Measurements from ENCODE around the gene WDFY2. TPM values are rescaled to one million over a fixed set of nuclear protein-coding genes. Genes with fewer than 3 reads are reported as not detected.
A peak's percentile ranks its signal among the peaks of the same experiment; 100 is the strongest.
"Not testable (repeated sequence)": the region's sequence is repeated elsewhere in the genome, so short reads cannot be mapped to it uniquely, and the experiment has no call there.

WDFY2 gene
- total RNA-seq, 4 donors from 2014 or later, result 5.2 to 11.5 (median 8.5) TPM

DNA sequence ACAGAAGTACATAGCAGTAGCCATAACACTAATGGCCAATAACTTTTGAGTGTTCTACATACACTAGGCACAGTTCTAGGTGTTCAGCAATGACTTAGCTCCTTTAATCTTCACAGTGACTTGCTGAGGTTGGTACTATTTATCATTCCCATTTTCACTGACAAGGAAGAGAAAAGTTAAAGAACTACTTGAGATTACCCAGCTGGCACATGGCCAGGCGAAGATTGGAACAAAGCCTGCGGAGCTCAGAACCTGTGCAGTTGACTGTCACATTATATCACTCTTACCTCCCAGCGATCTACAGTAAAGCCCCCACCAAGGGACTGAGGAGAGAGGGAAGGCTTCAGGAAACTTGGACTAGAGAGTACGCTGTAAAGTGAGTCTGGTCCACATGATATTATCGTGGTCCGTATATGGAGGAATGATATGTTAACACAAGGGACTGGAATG lies 42.4 kb upstream of the WDFY2 start:
- 17 to 27% methylated on average over 3 to 6 of the region's 6 CpGs for WGBS, 2 donors (ENCODE audit: low coverage in 1 of 2)
- H3K27ac ChIP-seq, result peak overlapping the region in 3 of 4 donors; percentile 31 to 70 (median 37)
- ATAC-seq, result no peak
- peaks cover 0 to 43% (median 10%) of the 10 kb centered on the region in 3 donors for H3K4me1 ChIP-seq
- TF ChIP-seq POLR2AphosphoS5 (IDR thresholded peaks at IDR 0.05) (no peak), POLR2A (IDR thresholded peaks at IDR 0.05) (no peak), EP300 (IDR thresholded peaks at IDR 0.05) (no peak)
- TF ChIP-seq, protein P1, sequence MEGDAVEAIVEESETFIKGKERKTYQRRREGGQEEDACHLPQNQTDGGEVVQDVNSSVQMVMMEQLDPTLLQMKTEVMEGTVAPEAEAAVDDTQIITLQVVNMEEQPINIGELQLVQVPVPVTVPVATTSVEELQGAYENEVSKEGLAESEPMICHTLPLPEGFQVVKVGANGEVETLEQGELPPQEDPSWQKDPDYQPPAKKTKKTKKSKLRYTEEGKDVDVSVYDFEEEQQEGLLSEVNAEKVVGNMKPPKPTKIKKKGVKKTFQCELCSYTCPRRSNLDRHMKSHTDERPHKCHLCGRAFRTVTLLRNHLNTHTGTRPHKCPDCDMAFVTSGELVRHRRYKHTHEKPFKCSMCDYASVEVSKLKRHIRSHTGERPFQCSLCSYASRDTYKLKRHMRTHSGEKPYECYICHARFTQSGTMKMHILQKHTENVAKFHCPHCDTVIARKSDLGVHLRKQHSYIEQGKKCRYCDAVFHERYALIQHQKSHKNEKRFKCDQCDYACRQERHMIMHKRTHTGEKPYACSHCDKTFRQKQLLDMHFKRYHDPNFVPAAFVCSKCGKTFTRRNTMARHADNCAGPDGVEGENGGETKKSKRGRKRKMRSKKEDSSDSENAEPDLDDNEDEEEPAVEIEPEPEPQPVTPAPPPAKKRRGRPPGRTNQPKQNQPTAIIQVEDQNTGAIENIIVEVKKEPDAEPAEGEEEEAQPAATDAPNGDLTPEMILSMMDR (IDR thresholded peaks at IDR 0.05), result no peak
- no peaks in the 10 kb centered on the region for H3K9me3 ChIP-seq
- no peaks in the 10 kb centered on the region for H3K36me3 ChIP-seq
- H3K4me3 ChIP-seq, result no peak overlapping the region
- H3K27me3 ChIP-seq, result no peaks in the 10 kb centered on the region

DNA sequence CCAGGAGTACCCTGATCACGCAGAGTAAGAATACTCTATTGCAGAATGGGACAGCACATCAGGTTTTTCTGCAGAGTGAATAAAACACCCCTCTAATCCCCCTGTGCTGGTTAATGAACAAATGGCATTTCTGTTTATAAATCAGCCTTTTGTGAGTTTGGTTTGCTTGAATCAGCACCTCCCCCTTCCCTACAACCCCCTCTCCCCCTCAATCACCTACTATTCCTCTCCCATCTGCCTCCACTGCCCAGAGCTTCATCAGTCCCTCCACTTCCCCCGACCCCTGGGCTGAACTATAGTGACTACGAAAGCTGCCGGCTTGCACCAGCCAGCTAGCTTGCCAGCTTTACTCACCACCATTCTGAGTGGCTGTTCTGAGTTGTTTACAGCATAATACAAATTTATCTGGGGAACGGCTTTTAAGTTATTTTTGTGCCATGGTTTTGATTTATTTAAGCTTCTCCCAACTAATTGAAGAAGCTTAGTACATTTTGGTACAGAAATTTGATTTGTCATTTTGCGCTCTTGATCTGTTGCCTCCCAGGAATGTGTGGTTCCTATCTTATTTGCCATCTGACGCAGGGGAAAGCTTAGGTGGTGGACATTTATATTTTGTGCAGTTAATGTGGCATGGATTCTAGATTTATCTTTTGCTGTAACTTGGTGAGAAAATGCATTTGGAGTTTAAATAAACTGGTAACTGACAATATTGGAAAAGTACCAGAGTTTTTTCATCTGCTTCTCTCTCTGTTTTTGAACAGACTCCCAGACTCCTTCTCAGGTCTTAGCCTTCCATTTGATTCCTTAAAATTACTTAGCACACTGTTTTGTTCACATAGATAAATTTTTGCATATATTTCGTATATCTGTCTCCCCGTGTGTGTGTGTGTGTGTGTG lies 41.7 kb upstream of the WDFY2 start:
- WGBS, 2 donors (ENCODE audit: low coverage in 1 of 2), result 14 to 36% methylated on average over 8 to 9 of the region's 9 CpGs
- peak overlapping the region in 1 of 2 donors; percentile 16 for H3K4me3 ChIP-seq
- no peaks in the 10 kb centered on the region for H3K9me3 ChIP-seq
- peak overlapping the region in 3 of 4 donors; percentile 37 to 70 (median 48) for H3K27ac ChIP-seq
- no peak for TF ChIP-seq POLR2A (IDR thresholded peaks at IDR 0.05)
- no peak for TF ChIP-seq EP300 (IDR thresholded peaks at IDR 0.05)
- no peak for TF ChIP-seq POLR2AphosphoS5 (IDR thresholded peaks at IDR 0.05)
- TF ChIP-seq, protein P1 (IDR thresholded peaks at IDR 0.05), result no peak
- H3K27me3 ChIP-seq, result no peaks in the 10 kb centered on the region
- peak; percentile 58 for ATAC-seq
- peaks cover 0 to 43% (median 10%) of the 10 kb centered on the region in 3 donors for H3K4me1 ChIP-seq
- no peaks in the 10 kb centered on the region for H3K36me3 ChIP-seq

DNA sequence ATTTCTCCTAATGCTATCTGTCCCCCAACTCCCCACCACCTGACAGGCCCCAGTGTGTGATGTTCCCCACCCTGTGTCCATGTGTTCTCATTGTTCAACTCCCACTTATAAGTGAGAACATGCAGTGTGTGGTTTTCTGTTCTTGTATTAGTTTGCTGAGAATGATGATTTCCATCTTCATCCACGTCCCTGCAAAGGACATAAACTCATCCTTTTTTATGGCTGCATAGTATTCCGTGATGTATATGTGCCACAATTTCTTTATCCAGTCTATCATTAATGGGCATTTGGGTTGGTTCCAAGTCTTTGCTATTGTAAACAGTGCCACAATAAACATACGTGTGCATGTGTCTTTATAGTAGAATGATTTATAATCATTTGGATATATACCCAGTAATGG lies 38.8 kb upstream of the WDFY2 start:
- not testable (repeated sequence) for H3K4me3 ChIP-seq, ATAC-seq, H3K9me3 ChIP-seq, H3K27ac ChIP-seq, H3K36me3 ChIP-seq, H3K27me3 ChIP-seq
- peaks cover 0 to 27% (median 10%) of the 10 kb centered on the region in 3 donors for H3K4me1 ChIP-seq
- WGBS, 2 donors (ENCODE audit: low coverage in 1 of 2), result 71 to 90% methylated on average over 3 of the region's 3 CpGs

DNA sequence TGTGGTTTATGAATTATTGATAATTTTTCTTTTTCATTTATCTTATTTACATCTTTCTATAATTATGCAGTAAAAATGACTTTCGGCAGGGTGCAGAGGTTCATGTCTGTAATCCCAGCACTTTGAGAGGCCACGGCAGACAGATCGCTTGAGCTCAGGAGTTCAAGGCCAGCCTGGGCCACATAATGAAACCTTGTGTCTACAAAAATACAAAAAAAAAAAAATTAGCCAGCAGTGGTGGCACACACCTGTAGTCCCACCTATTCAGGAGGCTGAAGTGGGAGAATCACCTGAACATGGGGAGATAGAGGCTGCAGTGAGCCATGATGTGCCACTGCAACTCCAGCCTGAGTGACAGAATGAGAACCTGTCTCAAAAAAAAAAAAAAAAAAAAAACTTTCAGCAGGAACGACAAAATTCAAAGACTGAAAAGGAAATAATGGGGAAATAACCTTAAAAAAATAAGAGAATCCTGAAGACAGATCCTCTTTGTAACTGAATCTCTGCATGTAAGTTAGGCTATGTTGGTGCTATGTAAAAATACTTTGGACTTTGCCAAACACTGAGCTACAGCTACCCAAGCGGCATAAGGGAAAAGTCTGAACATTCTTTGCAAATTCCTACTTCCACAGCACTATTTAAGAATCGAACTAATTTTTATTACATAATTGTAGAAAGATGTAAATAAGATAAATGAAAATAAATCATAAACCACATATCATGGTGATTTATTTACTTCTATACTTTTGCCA lies 36.7 kb upstream of the WDFY2 start:
- H3K36me3 ChIP-seq, result no peaks in the 10 kb centered on the region
- H3K4me1 ChIP-seq, result peaks cover 0 to 9% (median 1%) of the 10 kb centered on the region in 3 donors
- WGBS, 2 donors (ENCODE audit: low coverage in 1 of 2), result 82 to 90% methylated on average over 3 to 6 of the region's 6 CpGs
- no peak for ATAC-seq
- no peaks in the 10 kb centered on the region for H3K27me3 ChIP-seq
- TF ChIP-seq POLR2A (IDR thresholded peaks at IDR 0.05), result no peak
- no peak overlapping the region for H3K4me3 ChIP-seq
- H3K9me3 ChIP-seq, result no peaks in the 10 kb centered on the region
- H3K27ac ChIP-seq, result no peak overlapping the region

DNA sequence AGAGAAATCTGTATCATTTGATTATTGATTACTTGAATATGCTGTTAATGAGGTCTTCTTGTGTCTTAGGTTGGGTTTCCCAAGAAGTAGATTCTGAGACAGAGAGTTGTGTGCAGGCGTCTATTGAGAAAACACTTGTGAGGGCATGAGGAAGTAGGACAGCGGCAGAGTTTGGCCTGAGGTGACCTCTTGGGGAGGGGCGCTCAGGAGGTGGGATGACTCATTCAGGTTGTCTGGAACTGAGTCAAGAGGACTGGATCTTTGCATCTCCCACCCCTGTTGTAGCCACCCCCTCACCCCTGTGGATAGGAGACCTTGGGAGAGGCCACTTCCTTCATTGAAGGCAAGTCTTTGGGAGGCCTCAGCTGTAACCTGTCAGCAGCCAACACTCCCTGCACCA lies 35.2 kb upstream of the WDFY2 start:
- Histone ChIP-seq H3K4me3 (no peak overlapping the region), H3K9me3 (no peaks in the 10 kb centered on the region), H3K27me3 (no peaks in the 10 kb centered on the region), H3K27ac (no peak overlapping the region), H3K4me1 (no peaks in the 10 kb centered on the region), H3K36me3 (no peaks in the 10 kb centered on the region)
- no peak for ATAC-seq
- no peak for TF ChIP-seq POLR2A (IDR thresholded peaks at IDR 0.05)
- TF ChIP-seq, protein P1 (IDR thresholded peaks at IDR 0.05), result no peak
- TF ChIP-seq EP300 (IDR thresholded peaks at IDR 0.05), result no peak
- no peak for TF ChIP-seq POLR2AphosphoS5 (IDR thresholded peaks at IDR 0.05)
- WGBS, 2 donors (ENCODE audit: low coverage in 1 of 2), result 71 to 78% methylated on average over 2 to 3 of the region's 3 CpGs
